HAP-1 (cell line): ENCODE measurements around the gene ST6GALNAC2.

Experiments
- DNase-seq, 2 experiments: peaks; one replicate each; pipeline ENCODE4 v3.0.0-alpha.2; 2016 to 2020; ENCODE audit warnings: low spot score in 2 of 2
- H3K27me3 ChIP-seq: fragments of 250-450 bp; sonication (Bioruptor Pico); 2 replicates; pipeline ENCODE4 v1.5.1; 2020; ENCODE audit warnings: low read depth, mild to moderate bottlenecking, moderate library complexity
- H3K36me3 ChIP-seq: fragments of 250-450 bp; sonication (Bioruptor Pico); replicated peaks from 2 replicates; pipeline ENCODE4 v1.5.1; 2020; ENCODE audit warnings: mild to moderate bottlenecking
- H3K4me1 ChIP-seq: fragments of 250-450 bp; sonication (Bioruptor Pico); 2 replicates; pipeline ENCODE4 v1.5.1; 2020; ENCODE audit warnings: mild to moderate bottlenecking
- H3K4me3 ChIP-seq: fragments of 250-450 bp; sonication (Bioruptor Pico); 2 replicates; pipeline ENCODE4 v1.5.1; 2020; ENCODE audit warnings: mild to moderate bottlenecking, moderate library complexity
- H3K9me3 ChIP-seq: fragments of 250-450 bp; sonication (Bioruptor Pico); 2 replicates; pipeline ENCODE4 v1.5.1; 2020; ENCODE audit warnings: mild to moderate bottlenecking, moderate library complexity
- in situ Hi-C: fragments of 300-500 bp; cut with MboI; formaldehyde crosslinking; loops from 3 replicates; pipeline ENCODE4 v1.14.3; 2020; ENCODE audit warnings: low sequenced_read_pairs, inconsistent platforms, mixed read lengths

The ST6GALNAC2 gene

GRCh38 chr17:76542566-76542971, 43.1 kb downstream of the ST6GALNAC2 start:
- Histone ChIP-seq H3K27me3 (no peaks in the 10 kb centered on the region), H3K36me3 (no peaks in the 10 kb centered on the region; the same call in 1 of the 2 replicates), H3K4me1 (peaks cover 5% of the 10 kb centered on the region), H3K9me3 (no peaks in the 10 kb centered on the region), H3K4me3 (no peak overlapping the region)
- in situ Hi-C loops: no loop called here
- no peak for DNase-seq

DNA sequence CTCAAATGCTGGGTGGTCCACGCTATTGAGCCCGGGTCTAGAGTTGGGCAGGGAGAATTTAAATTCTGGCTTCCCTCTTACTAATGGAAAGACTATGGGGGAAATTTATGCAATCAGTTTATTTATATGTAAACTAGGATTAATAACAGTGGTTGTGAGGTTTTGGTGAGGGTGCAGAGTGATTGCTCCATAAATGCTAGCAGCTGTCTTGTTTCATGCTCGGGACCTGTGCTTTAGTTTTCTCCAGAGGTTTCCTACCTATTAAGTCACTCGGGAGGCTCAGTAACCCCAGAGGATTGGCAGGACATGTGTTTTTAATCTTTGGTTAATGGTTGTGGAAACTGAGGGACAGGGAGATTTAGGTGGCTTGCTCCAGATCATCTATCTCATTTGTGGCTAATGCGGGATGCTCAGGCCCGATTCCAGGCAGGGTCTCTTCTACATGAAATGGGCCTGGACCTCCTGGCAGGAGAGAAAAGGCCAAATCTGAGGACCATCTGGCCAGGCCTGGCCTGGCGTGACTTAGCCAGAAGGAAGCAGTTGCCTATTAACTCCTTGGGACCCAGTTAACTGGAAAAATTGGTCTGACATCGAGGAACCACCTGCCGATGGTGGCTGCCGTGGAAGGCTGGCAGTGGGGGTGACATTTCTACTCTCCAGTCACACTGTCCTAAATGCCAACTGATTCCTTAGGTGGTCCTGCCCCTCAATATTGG, 43.8 kb downstream of the ST6GALNAC2 start:
- Histone ChIP-seq H3K4me3 (no peak overlapping the region), H3K9me3 (no peaks in the 10 kb centered on the region), H3K27me3 (no peaks in the 10 kb centered on the region), H3K36me3 (no peaks in the 10 kb centered on the region; the same call in 1 of the 2 replicates), H3K4me1 (peaks cover 5% of the 10 kb centered on the region)
- DNase-seq: no peak
- in situ Hi-C loops: no loop called here

GRCh38 chr17:76540381-76541300, 45.0 kb downstream of the ST6GALNAC2 start:
- DNase-seq: peak; percentile 94 to 96
- H3K4me1 ChIP-seq: peaks cover 5% of the 10 kb centered on the region
- no peaks in the 10 kb centered on the region for H3K36me3 ChIP-seq
- peak overlapping the region; percentile 7; the same call in 1 of the 2 replicates for H3K4me3 ChIP-seq
- H3K9me3 ChIP-seq: no peaks in the 10 kb centered on the region
- in situ Hi-C loops: no loop called here
- no peaks in the 10 kb centered on the region for H3K27me3 ChIP-seq

DNA sequence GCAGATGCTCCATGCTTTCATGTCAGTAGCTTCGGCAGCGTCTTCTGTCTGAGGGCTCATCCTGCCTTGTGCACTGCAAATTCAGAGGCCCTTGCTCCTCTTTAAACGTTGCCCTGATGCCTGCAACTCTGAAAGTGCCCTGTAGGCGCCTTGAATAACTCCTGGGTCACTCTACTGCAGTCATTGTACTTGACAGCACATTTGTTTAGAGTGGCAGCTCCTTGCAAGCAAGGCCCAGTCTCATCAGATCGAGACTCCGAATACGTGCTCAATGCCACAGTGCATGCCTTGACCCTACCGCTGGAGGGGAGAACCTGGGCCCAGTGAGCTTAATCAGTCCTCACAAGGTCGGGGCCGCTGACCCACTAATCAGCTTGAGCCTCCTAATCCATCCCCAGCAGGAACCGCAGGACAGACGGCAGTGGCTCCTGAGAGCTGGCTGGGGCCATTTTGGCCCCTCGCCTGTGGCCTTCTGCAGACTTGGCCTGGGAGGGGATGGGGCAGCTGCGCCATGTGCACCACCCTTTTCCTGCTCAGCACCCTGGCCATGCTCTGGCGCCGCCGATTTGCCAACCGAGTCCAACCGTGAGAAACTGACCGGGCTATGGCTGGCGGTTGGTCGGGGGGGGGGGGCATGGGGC, 45.9 kb downstream of the ST6GALNAC2 start, which contains the start of gene PRCD:
Gene PRCD (plus strand): TSS at position 414 of the 641 bp plus-strand sequence. CDS start 98 bp downstream, at position 512.
- in situ Hi-C loops: no loop called here
- H3K27me3 ChIP-seq: no peaks in the 10 kb centered on the region
- peaks cover 5% of the 10 kb centered on the region for H3K4me1 ChIP-seq
- H3K4me3 ChIP-seq: peak within 1 kb of the TSS; percentile 7; the same call in 1 of the 2 replicates
- H3K36me3 ChIP-seq: no peaks in the 10 kb centered on the region
- H3K9me3 ChIP-seq: no peaks in the 10 kb centered on the region
- no peak for DNase-seq

- H3K27me3 ChIP-seq: no peaks in the 10 kb centered on the region
- no peaks in the 10 kb centered on the region for H3K36me3 ChIP-seq
- in situ Hi-C loops: no loop called here
- no peak overlapping the region for H3K4me3 ChIP-seq
- H3K4me1 ChIP-seq: peaks cover 5% of the 10 kb centered on the region
- no peak for DNase-seq
- H3K9me3 ChIP-seq: no peaks in the 10 kb centered on the region
Observed at GRCh38 chr17:76538941-76539570, 46.6 kb downstream of the ST6GALNAC2 start.

DNA sequence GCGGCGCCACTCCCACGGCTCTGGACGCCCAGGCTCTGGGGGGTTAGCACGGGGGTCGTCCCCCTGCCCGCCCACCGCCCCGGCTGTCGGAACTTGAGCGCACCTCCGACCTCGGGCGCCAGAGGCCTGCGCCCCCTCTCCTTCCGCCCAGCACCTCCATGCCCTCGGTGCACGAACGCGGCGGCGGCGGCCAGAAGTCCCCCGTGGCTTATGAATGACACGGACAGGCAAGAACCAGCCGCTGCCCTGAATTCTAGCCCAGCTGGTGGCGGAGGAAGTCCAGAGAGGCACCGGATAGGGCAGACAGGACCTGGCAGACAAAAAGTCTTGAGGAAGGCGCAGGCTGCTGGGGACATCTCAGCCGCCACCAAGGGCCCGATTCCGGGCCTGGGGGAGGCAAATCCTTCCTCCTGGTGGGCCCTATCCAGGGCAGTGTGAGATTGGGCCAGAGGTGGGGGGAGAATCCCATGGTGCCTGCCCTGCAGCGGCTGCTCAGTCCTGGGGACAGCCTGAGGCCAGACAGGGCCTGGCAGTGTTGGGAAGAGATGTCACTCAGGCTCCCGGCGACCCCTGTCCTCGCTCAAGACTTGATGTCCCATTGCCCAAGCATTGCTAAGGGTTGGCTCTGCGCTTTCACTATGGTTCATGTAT, 47.3 kb downstream of the ST6GALNAC2 start:
- in situ Hi-C loops: no loop called here
- Histone ChIP-seq H3K4me1 (peaks cover 5% of the 10 kb centered on the region), H3K36me3 (no peaks in the 10 kb centered on the region), H3K4me3 (no peak overlapping the region), H3K9me3 (no peaks in the 10 kb centered on the region), H3K27me3 (no peaks in the 10 kb centered on the region)
- DNase-seq: no peak

GRCh38 chr17:76537578-76538280, 47.9 kb downstream of the ST6GALNAC2 start, which contains the start of gene CYGB:
TSS of gene CYGB (minus strand) at chr17:76537709. CDS start at chr17:76537542, 167 bp downstream.
- DNase-seq: no peak
- in situ Hi-C loops: no loop called here
- H3K27me3 ChIP-seq: no peaks in the 10 kb centered on the region
- peaks cover 5% of the 10 kb centered on the region for H3K4me1 ChIP-seq
- H3K36me3 ChIP-seq: no peaks in the 10 kb centered on the region
- H3K4me3 ChIP-seq: no peak within 1 kb of the TSS
- no peaks in the 10 kb centered on the region for H3K9me3 ChIP-seq

DNA sequence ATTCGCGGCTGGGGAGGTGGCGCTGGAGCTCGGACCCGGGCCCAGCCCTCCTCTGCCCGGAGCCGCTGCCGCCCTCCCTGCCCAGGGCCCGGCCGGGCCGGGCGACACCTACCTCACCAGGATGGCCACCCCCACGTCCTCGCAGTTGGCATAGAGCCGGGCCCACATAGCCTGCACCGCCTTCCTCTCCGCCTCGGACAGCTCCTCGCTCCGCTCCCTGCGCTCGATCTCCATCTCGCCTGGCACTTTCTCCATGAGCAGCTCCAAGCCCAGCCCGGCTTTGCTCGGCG, 48.4 kb downstream of the ST6GALNAC2 start:
- H3K27me3 ChIP-seq: no peaks in the 10 kb centered on the region
- H3K4me1 ChIP-seq: peaks cover 5% of the 10 kb centered on the region
- in situ Hi-C loops: no loop called here
- no peaks in the 10 kb centered on the region for H3K9me3 ChIP-seq
- H3K36me3 ChIP-seq: no peaks in the 10 kb centered on the region
- no peak for DNase-seq
- H3K4me3 ChIP-seq: no peak overlapping the region

DNA sequence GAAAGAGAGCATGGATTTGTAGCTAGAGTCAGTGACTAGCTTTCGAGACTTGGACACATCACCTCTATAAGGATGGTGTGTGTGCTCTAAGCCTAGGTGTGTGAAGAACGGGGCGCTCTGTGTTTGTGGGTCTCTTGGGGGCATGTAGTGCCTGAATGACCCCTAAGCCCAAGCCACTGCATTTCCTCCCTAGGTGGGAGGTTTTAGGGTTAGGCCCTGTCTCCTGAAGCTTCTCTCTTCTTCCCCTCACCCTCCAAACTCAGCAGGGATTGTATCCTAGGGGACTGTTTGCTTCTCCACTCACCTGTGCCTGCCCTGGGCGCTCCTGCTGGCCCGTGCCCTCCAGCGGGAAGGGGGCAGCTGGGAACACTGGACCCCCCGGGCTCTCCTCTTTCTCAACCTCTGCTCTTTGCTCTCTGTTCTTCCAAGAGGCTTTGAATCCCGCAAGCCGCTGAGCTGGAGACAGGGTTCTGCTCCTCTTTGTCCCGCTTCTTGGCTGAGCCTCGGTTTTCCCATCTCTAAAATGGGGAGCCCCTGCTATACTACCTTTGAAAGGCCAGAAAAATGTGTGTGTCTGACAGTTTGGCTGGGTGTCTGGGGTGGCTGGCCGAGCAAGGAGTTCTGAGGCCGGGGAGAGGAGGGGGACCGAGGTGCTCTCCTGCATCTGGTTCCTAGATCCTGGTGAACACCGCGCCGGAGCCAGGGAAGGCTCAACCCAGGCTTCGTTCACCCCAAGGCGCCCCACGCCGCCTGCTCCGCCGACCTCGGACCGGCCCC, 49.0 kb downstream of the ST6GALNAC2 start:
- Histone ChIP-seq H3K4me1 (peaks cover 5% of the 10 kb centered on the region), H3K27me3 (no peaks in the 10 kb centered on the region), H3K9me3 (no peaks in the 10 kb centered on the region), H3K36me3 (no peaks in the 10 kb centered on the region), H3K4me3 (no peak overlapping the region)
- in situ Hi-C loops: no loop called here
- no peak for DNase-seq

DNA sequence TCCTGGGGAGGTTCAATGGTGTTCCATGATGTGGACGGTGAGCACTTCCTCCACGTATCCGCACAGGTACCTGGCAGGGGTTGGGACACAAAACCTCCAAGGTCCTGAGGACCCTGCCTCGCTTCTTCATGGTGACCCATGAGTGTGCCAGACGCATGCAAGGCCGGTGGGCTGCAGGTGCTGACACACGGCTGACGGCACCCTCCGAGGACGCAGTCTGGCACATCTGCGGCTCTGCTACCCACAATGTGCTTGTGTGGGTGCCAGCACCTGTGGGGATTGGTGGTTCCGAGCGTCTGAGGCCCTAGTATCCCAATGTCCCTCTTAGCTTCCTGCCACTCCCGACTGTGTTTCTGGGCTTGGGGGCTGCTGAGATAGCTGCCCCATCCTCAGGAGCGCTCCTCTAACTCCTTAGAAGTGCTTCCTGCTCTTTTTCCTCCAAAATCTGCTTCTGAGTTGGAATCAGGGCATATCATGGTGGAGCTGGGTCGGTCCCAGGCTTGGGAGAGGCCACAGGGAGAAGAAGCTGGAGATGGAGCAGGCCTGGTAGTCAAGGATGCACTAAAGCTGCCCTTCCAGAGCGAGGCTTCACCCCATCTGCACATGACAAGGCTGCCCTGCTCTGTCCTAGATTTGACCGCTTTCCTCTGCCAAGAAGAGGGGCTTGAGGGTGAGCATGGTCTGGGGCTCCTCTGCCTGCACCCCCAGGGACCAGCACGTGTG, 49.7 kb downstream of the ST6GALNAC2 start:
- in situ Hi-C loops: no loop called here
- DNase-seq: no peak
- no peaks in the 10 kb centered on the region for H3K27me3 ChIP-seq
- H3K36me3 ChIP-seq: no peaks in the 10 kb centered on the region
- no peaks in the 10 kb centered on the region for H3K9me3 ChIP-seq
- H3K4me3 ChIP-seq: no peak overlapping the region
- peaks cover 5% of the 10 kb centered on the region for H3K4me1 ChIP-seq

GRCh38 chr17:76534831-76535732, 50.6 kb downstream of the ST6GALNAC2 start:
- Histone ChIP-seq H3K36me3 (no peaks in the 10 kb centered on the region), H3K4me3 (no peak overlapping the region), H3K4me1 (no peaks in the 10 kb centered on the region), H3K9me3 (no peaks in the 10 kb centered on the region), H3K27me3 (no peaks in the 10 kb centered on the region)
- DNase-seq: no peak
- in situ Hi-C loops: no loop called here
